H9 (cell line): ENCODE results near the gene MOV10L1. TPM values are rescaled to one million over a fixed set of nuclear protein-coding genes. Genes with fewer than 3 reads are reported as not detected.
A peak's percentile ranks its signal among the peaks of the same experiment; 100 is the strongest.

ENCODE experiments used
- DNase-seq: peaks from one replicate; pipeline ENCODE4 v3.0.0-alpha.2; 2017
- H2AFZ ChIP-seq: one replicate; pipeline ENCODE4 v1.6.1; 2013; ENCODE audit warnings: mild to moderate bottlenecking, low read length, control low read depth, moderate library complexity
- H2AK5ac ChIP-seq: 2 replicates; pipeline ENCODE4 v1.6.1; 2013; ENCODE audit warnings: low read length, control low read depth, mixed read lengths; ENCODE audit not compliant: insufficient read length
- H2BK120ac ChIP-seq: one replicate; pipeline ENCODE4 v1.6.1; 2013; ENCODE audit warnings: low read depth, mild to moderate bottlenecking, low read length, control low read depth, inconsistent platforms; ENCODE audit not compliant: poor library complexity, severe bottlenecking
- H2BK12ac ChIP-seq: 2 replicates; pipeline ENCODE4 v1.6.1; 2013; ENCODE audit warnings: low read length, control low read depth, mixed read lengths, low read depth; ENCODE audit not compliant: insufficient read length
- H2BK15ac ChIP-seq: 2 replicates; pipeline ENCODE4 v1.6.1; 2013; ENCODE audit warnings: low read depth, low read length, control low read depth
- H2BK20ac ChIP-seq: one replicate; pipeline ENCODE4 v1.6.1; 2013; ENCODE audit warnings: low read depth, mild to moderate bottlenecking, low read length, control low read depth, inconsistent platforms; ENCODE audit not compliant: poor library complexity, severe bottlenecking
- H2BK5ac ChIP-seq: 2 replicates; pipeline ENCODE4 v1.6.1; 2013; ENCODE audit warnings: low read length, control low read depth, mixed read lengths; ENCODE audit not compliant: insufficient read length
- H3K14ac ChIP-seq: 2 replicates; pipeline ENCODE4 v1.6.1; 2013; ENCODE audit warnings: low read length, control low read depth; ENCODE audit not compliant: insufficient read depth
- H3K18ac ChIP-seq: 2 replicates; pipeline ENCODE4 v1.6.1; 2013; ENCODE audit warnings: low read depth, mild to moderate bottlenecking, mixed read lengths, low read length, control low read depth; ENCODE audit not compliant: insufficient read length
- H3K23ac ChIP-seq: 2 replicates; pipeline ENCODE4 v1.6.1; 2013; ENCODE audit warnings: low read length, control low read depth, mixed read lengths, low read depth; ENCODE audit not compliant: insufficient read length
- H3K23me2 ChIP-seq: 2 replicates; pipeline ENCODE4 v1.6.1; 2013; ENCODE audit warnings: low read depth, mild to moderate bottlenecking, mixed read lengths, low read length, control low read depth; ENCODE audit not compliant: insufficient read length, poor library complexity, severe bottlenecking
- H3K27ac ChIP-seq: 2 replicates; pipeline ENCODE4 v1.5.1; 2013; ENCODE audit warnings: low read length, control low read depth, mixed read lengths, low read depth; ENCODE audit not compliant: insufficient read length
- H3K27me3 ChIP-seq: 2 replicates; pipeline ENCODE4 v1.6.1; 2013; ENCODE audit warnings: low read length, control low read depth, inconsistent platforms; ENCODE audit not compliant: insufficient read depth
- H3K4ac ChIP-seq: 2 replicates; pipeline ENCODE4 v1.6.1; 2013; ENCODE audit warnings: low read depth, mild to moderate bottlenecking, control low read depth, inconsistent platforms, low read length, moderate library complexity
- H3K4me1 ChIP-seq: 2 replicates; pipeline ENCODE4 v1.6.1; 2013; ENCODE audit warnings: low read length, control low read depth, inconsistent platforms; ENCODE audit not compliant: insufficient read depth
- H3K4me2 ChIP-seq: 2 replicates; pipeline ENCODE4 v1.6.1; 2013; ENCODE audit warnings: low read length, control low read depth, mixed read lengths; ENCODE audit not compliant: insufficient read length, insufficient read depth
- H3K56ac ChIP-seq: 2 replicates; pipeline ENCODE4 v1.6.1; 2013; ENCODE audit warnings: low read depth, mild to moderate bottlenecking, mixed read lengths, low read length, control low read depth; ENCODE audit not compliant: insufficient read length
- H3K79me1 ChIP-seq: 2 replicates; pipeline ENCODE4 v1.6.1; 2013; ENCODE audit warnings: low read depth, mild to moderate bottlenecking, moderate library complexity, low read length, control low read depth, inconsistent platforms; ENCODE audit not compliant: insufficient read depth, poor library complexity, severe bottlenecking
- H3K79me2 ChIP-seq: 2 replicates; pipeline ENCODE4 v1.6.1; 2013; ENCODE audit warnings: low read length, control low read depth, inconsistent platforms; ENCODE audit not compliant: insufficient read depth
- H3K9ac ChIP-seq: 2 replicates; pipeline ENCODE4 v1.6.1; 2013; ENCODE audit warnings: low read length, control low read depth, mixed read lengths; ENCODE audit not compliant: insufficient read length; ENCODE audit errors: extremely low read depth
- H3K9me3 ChIP-seq: one replicate; pipeline ENCODE4 v1.6.1; 2013; ENCODE audit warnings: low read depth, low read length, inconsistent platforms; ENCODE audit not compliant: control insufficient read depth
- H3T11ph ChIP-seq: one replicate; pipeline ENCODE4 v1.6.1; 2013; ENCODE audit warnings: mild to moderate bottlenecking, low read length, control low read depth, inconsistent platforms
- H4K20me1 ChIP-seq: one replicate; pipeline ENCODE4 v1.6.1; 2013; ENCODE audit not compliant: control insufficient read depth, insufficient read length, insufficient read depth
- H4K5ac ChIP-seq: 2 replicates; pipeline ENCODE4 v1.6.1; 2013; ENCODE audit warnings: low read depth, mild to moderate bottlenecking, mixed read lengths, low read length, control low read depth; ENCODE audit not compliant: insufficient read length
- H4K8ac ChIP-seq: replicated peaks from 2 replicates; pipeline ENCODE4 v1.6.1; 2013; ENCODE audit warnings: low read length, control low read depth, mixed read lengths, low read depth; ENCODE audit not compliant: insufficient read length
- H4K91ac ChIP-seq: 2 replicates; pipeline ENCODE4 v1.6.1; 2013; ENCODE audit warnings: low read depth, mild to moderate bottlenecking, moderate library complexity, mixed read lengths, low read length, control low read depth; ENCODE audit not compliant: insufficient read length
- H3K27ac Mint-ChIP-seq, 3 experiments: 2 replicates in 2 of 3; 3 replicates in 1 of 3; pipeline ENCODE4 v1.8.0; 2020 to 2021; ENCODE audit warnings: mixed read lengths in 3 of 3, mild to moderate bottlenecking in 1 of 3, moderate library complexity in 1 of 3
- H3K27me3 Mint-ChIP-seq: 2 replicates; pipeline ENCODE4 v1.8.0; 2021; ENCODE audit warnings: low read depth, mild to moderate bottlenecking, moderate library complexity, mixed read lengths
- H3K36me3 Mint-ChIP-seq, 3 experiments: 2 replicates in 2 of 3; 3 replicates in 1 of 3; pipeline ENCODE4 v1.8.0; 2020 to 2021; ENCODE audit warnings: low read depth in 3 of 3, mixed read lengths in 3 of 3; ENCODE audit not compliant: insufficient read depth in 1 of 3
- H3K4me1 Mint-ChIP-seq, 2 experiments: 2 replicates each; pipeline ENCODE4 v1.8.0; 2020; ENCODE audit warnings: mixed read lengths in 2 of 2
- H3K4me3 Mint-ChIP-seq, 2 experiments: 2 replicates in 1 of 2; 3 replicates in 1 of 2; pipeline ENCODE4 v1.8.0; 2020 to 2021; ENCODE audit warnings: mild to moderate bottlenecking in 2 of 2, mixed read lengths in 2 of 2, moderate library complexity in 1 of 2
- H3K9me3 Mint-ChIP-seq, 2 experiments: 2 replicates in 1 of 2; 3 replicates in 1 of 2; pipeline ENCODE4 v1.8.0; 2020; ENCODE audit warnings: mild to moderate bottlenecking in 2 of 2, mixed read lengths in 2 of 2, moderate library complexity in 1 of 2
- CTCF ChIP-seq: fragments of 200-600 bp; sonication (generic); conservative IDR thresholded peaks from 3 replicates; pipeline ENCODE4 v1.8.0; 2021; ENCODE audit warnings: antibody characterized with exemption, mild to moderate bottlenecking
- WGBS: extraction: QIAGEN DNeasy Blood & Tissue Kit; methylation state at CpG from one replicate; pipeline ENCODE4 v1.1.7; 2013; ENCODE audit warnings: missing lambda C conversion rate, low lambda C conversion rate, mixed read lengths; ENCODE audit not compliant: insufficient read length; ENCODE audit errors: extremely low coverage; 5-methylcytosine and 5-hydroxymethylcytosine counted together
- total RNA-seq: library from RNA; stranded (reverse); gene quantifications from 2 replicates; pipeline ENCODE4 v1.2.1, GENCODE V29; 2021

MOV10L1 gene
- total RNA-seq, 1 experiment from 2014 or later = not detected

GRCh38 chr22:50059881-50060262, 29.9 kb upstream of the MOV10L1 start:
- H3K4me1 Mint-ChIP-seq = peaks cover 9 to 12% of the 10 kb centered on the region in 2 experiments
- Histone ChIP-seq H3K4me2 (peak overlapping the region; percentile 83), H3K9me3 (no peaks in the 10 kb centered on the region), H2BK120ac (no peak overlapping the region), H3K27ac (no peak overlapping the region), H3K9ac (no peak overlapping the region), H4K91ac (no peak overlapping the region), H3K14ac (no peak overlapping the region), H2AK5ac (no peak overlapping the region), H2BK5ac (no peak overlapping the region), H2AFZ (no peak overlapping the region), H2BK20ac (no peak overlapping the region), H2BK15ac (no peak overlapping the region), H3K4me1 (no peaks in the 10 kb centered on the region; the same call in 1 of the 2 replicates), H3K4ac (no peak overlapping the region), H3K79me2 (no peaks in the 10 kb centered on the region), H3T11ph (no peak overlapping the region), H4K20me1 (no peaks in the 10 kb centered on the region), H4K5ac (no peak overlapping the region), H3K56ac (no peak overlapping the region), H3K23me2 (peaks cover 10% of the 10 kb centered on the region), H3K23ac (no peak overlapping the region), H4K8ac (no peak overlapping the region), H3K27me3 (no peaks in the 10 kb centered on the region; the same call in 1 of the 2 replicates), H3K18ac (no peak overlapping the region), H2BK12ac (no peak overlapping the region), H3K79me1 (no peaks in the 10 kb centered on the region)
- no peaks in the 10 kb centered on the region for H3K36me3 Mint-ChIP-seq
- no peak overlapping the region for H3K27ac Mint-ChIP-seq
- WGBS = no CpG with 5 or more reads among the region's 7 CpGs
- DNase-seq = no peak
- H3K9me3 Mint-ChIP-seq = no peaks in the 10 kb centered on the region
- no peak for TF ChIP-seq CTCF
- H3K4me3 Mint-ChIP-seq = peak overlapping the region in 1 of 2 experiments; percentile 83; a peak in 3 of 5 replicates
- peaks cover 36% of the 10 kb centered on the region for H3K27me3 Mint-ChIP-seq
